ENCODE measurements around the gene ZNF300.
"Not testable (repeated sequence)": the region's sequence is repeated elsewhere in the genome, so short reads cannot be mapped to it uniquely, and the experiment has no call there.

ZNF300 gene
- total RNA-seq, result 2.2 to 9.7 (median 5.9) reads per million in 4 experiments

GRCh38 chr5:150904479-150905311 is at the start of gene ZNF300:
ZNF300 (minus strand) TSS chr5:150904980; CDS start chr5:150903155, 1,825 bp downstream.
- peak; percentile 29 for DNase-seq

- no peak for DNase-seq
Measured at GRCh38 chr5:150948539-150948938, 43.8 kb upstream of the ZNF300 start.

- DNase-seq, result no peak
Measured at GRCh38 chr5:150946351-150946905, 41.6 kb upstream of the ZNF300 start.

- DNase-seq, result no peak
Measured at GRCh38 chr5:150945947-150946346, 41.2 kb upstream of the ZNF300 start.

- no peak for DNase-seq
Measured at GRCh38 chr5:150945486-150945885, 40.7 kb upstream of the ZNF300 start.

- DNase-seq, result no peak
Measured at GRCh38 chr5:150931368-150931965, 26.7 kb upstream of the ZNF300 start.

GRCh38 chr5:150918613-150919012 is 13.8 kb upstream of the ZNF300 start:
- DNase-seq, result no peak

- DNase-seq, result no peak
Measured at GRCh38 chr5:150912312-150912814, 7.6 kb upstream of the ZNF300 start.

- DNase-seq, result no peak
Measured at GRCh38 chr5:150905312-150905683, 518 bp upstream of the ZNF300 start.

GRCh38 chr5:150901446-150901845 is 3.3 kb downstream of the ZNF300 start:
- no peak for DNase-seq

GRCh38 chr5:150895431-150896428 is 9.1 kb downstream of the ZNF300 start:
- no peak for DNase-seq

GRCh38 chr5:150879358-150879757 is 25.4 kb downstream of the ZNF300 start:
- DNase-seq, result no peak

- DNase-seq, result no peak
Measured at GRCh38 chr5:150862070-150862469, 42.7 kb downstream of the ZNF300 start.

- no peak for DNase-seq
Measured at GRCh38 chr5:150860246-150860821, 44.4 kb downstream of the ZNF300 start.

- DNase-seq, result not testable (repeated sequence)
Measured at GRCh38 chr5:150856700-150857099, 48.1 kb downstream of the ZNF300 start.

GRCh38 chr5:150853561-150853960 is 51.2 kb downstream of the ZNF300 start:
- no peak for DNase-seq

- no peak for DNase-seq
Measured at GRCh38 chr5:150851039-150851438, 53.7 kb downstream of the ZNF300 start.

GRCh38 chr5:150848271-150848670 is 56.5 kb downstream of the ZNF300 start:
- DNase-seq, result no peak

GRCh38 chr5:150847334-150847695 is 57.5 kb downstream of the ZNF300 start:
- no peak for DNase-seq

GRCh38 chr5:150846654-150847333 is 58.0 kb downstream of the ZNF300 start:
- peak; percentile 21 for DNase-seq

GRCh38 chr5:150846308-150846653 is 58.5 kb downstream of the ZNF300 start, which contains the start of gene IRGM:
IRGM (plus strand) TSS chr5:150846521; CDS start chr5:150848124, 1,603 bp downstream.
- not testable (repeated sequence) for DNase-seq
